Right ventricle myocardium inferior (tissue), 1 donor: ENCODE data around the gene ZSCAN20. TPM values are rescaled to one million over a fixed set of nuclear protein-coding genes. Genes with fewer than 3 reads are reported as not detected.
"Not testable (repeated sequence)": the region's sequence is repeated elsewhere in the genome, so short reads cannot be mapped to it uniquely, and the experiment has no call there.

Source experiments
- ATAC-seq: fragments of 200-7000 bp; cut with Tn5 transposase; one replicate; pipeline ENCODE4 v1.9.1; 2020; ENCODE audit warnings: mild to moderate bottlenecking, moderate library complexity
- DNase-seq: peaks from one replicate; pipeline ENCODE4 v3.0.0; 2021; ENCODE audit errors: missing footprints
- intact Hi-C: fragments of 100-400 bp; cut with DNase I; formaldehyde crosslinking; loops from one replicate; pipeline ENCODE4 v1.11.0; 2022
- total RNA-seq: library from RNA; stranded (reverse); fragmentation: NEBNext Ultra II Directional; extraction: Animal tissue kit (Norgen Biotek cat#: 25700); gene quantifications from one replicate; pipeline ENCODE4 v1.2.1, GENCODE V29; 2021
- donor health status: DM: no; HTN: yes; CAD: no; lungs with severe emphysema.

ZSCAN20 gene
- total RNA-seq, 1 donor from 2014 or later, result 4.7 TPM

GRCh38 chr1:33468967-33469366 is 3.5 kb upstream of the ZSCAN20 start:
- intact Hi-C loops, result no loop called here
- DNase-seq, result no peak
- ATAC-seq, result no peak

- DNase-seq (no peak), ATAC-seq (no peak)
- intact Hi-C loops, result loop anchor here (1.0 to 10.0 kb wide), 5 partner anchors 102 to 375 kb away; no protein-coding TSS in a partner anchor
Measured at GRCh38 chr1:33469691-33470090, 2.8 kb upstream of the ZSCAN20 start.

GRCh38 chr1:33470495-33471012 is 1.9 kb upstream of the ZSCAN20 start:
- peak; percentile 59 for ATAC-seq
- intact Hi-C loops, result loop anchor here (1.0 to 10.0 kb wide), 5 partner anchors 103 to 376 kb away; no protein-coding TSS in a partner anchor
- peak; percentile 87 for DNase-seq

GRCh38 chr1:33471416-33471815 is 1.0 kb upstream of the ZSCAN20 start:
- intact Hi-C loops, result loop anchor here (2.0 to 10.0 kb wide), 4 partner anchors 104 to 377 kb away; no protein-coding TSS in a partner anchor
- ATAC-seq (no peak), DNase-seq (no peak)

DNA sequence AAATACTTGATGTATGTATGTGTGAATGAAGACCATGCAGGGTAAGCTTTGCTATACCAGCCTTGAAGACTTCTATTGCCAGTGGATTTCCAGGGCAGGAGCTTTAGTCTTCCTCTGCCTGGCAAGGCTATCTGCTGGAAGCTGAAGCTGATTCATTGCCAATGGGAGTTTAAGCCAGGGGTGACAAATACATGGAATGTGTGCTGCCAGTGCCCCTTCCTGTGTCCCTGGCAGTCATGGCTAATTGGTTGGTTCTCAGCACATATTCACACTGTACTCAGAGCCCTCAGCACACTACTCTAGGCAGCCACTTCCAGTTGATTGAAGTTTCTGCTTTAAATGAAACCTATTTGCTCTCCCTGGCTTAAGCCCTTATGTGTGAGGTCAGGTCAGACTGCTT is 1.5 kb downstream of the ZSCAN20 start:
- DNase-seq (no peak), ATAC-seq (peak; percentile 37)
- intact Hi-C loops, result loop anchor here (1.0 to 10.0 kb wide), 5 partner anchors 101 to 347 kb away; no protein-coding TSS in a partner anchor

DNA sequence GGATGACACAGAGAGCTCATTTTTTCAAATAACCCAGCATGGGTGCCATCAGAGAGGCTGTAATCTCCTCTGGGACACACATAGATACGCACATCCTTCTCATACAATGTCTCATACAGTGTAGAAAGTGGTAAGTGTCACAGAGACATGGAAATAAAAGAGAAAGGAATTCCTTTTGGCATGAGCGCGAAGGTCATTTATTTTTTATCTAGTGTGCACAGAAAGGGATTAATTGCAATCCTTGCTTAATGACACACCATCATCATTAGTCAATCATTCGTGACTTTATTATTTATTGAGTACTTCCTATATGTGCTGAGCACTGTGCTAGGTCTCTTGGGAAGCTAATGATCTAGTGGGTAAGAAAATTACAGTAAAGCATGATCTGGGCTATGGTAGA is 5.0 kb downstream of the ZSCAN20 start:
- ATAC-seq (no peak), DNase-seq (no peak)
- intact Hi-C loops, result loop anchor here (10.0 kb wide), 1 partner anchor 253 kb away; no protein-coding TSS in a partner anchor

DNA sequence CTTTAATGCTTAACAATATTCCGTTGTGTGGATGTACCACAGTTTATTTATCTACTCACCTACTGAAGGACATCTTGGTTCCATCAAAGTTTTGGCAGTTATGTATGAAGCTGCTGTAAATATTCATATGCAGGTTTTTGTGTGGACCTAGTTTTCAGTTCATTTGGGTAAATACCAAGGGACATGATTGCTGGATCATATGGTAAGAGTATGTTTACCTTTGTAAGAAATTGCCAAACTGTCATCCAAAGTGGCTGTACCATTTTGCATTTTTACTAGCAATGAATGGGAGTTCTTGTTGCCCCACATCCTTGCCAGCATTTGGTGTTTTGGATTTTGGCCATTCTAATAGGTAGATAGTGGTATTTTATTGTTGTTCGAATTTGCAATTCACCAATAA is 10.0 kb downstream of the ZSCAN20 start:
- ATAC-seq, result no peak
- DNase-seq, result no peak
- intact Hi-C loops, result no loop called here

- DNase-seq (no peak), ATAC-seq (no peak)
- intact Hi-C loops, result no loop called here
Measured at GRCh38 chr1:33488624-33489023, 16.2 kb downstream of the ZSCAN20 start.

DNA sequence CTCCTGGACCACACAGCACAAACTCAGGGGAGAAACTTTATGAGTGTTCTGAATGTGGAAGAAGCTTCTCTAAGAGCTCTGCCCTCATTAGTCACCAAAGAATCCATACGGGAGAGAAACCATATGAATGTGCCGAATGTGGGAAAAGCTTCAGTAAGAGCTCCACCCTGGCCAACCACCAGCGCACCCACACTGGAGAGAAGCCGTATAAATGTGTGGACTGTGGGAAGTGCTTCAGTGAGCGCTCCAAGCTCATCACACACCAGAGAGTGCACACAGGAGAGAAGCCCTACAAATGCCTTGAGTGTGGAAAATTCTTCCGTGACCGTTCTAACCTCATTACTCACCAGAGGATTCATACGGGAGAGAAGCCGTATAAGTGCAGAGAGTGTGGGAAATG is 22.5 kb downstream of the ZSCAN20 start:
- no peak for ATAC-seq
- intact Hi-C loops, result no loop called here
- no peak for DNase-seq

DNA sequence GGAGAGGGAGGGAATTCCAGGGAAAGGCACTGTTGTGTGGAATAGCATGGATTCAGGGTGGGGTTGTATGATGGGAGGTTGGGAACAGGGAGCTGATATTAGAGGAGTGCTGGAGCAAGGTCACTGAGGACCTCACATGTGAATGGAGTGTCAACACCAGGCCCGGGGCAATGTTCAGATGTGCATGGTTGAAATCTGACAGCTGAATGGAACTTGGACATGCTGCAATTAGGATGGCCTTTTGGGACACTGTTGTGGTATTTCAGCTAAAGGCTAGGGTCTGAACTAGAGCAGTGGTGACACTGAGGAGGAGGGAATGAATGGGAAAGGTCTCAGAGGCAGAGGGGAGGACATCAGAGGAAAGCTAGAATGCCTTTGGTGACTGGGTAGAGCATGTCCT is 25.0 kb downstream of the ZSCAN20 start:
- no peak for DNase-seq
- ATAC-seq, result no peak
- intact Hi-C loops, result no loop called here

DNA sequence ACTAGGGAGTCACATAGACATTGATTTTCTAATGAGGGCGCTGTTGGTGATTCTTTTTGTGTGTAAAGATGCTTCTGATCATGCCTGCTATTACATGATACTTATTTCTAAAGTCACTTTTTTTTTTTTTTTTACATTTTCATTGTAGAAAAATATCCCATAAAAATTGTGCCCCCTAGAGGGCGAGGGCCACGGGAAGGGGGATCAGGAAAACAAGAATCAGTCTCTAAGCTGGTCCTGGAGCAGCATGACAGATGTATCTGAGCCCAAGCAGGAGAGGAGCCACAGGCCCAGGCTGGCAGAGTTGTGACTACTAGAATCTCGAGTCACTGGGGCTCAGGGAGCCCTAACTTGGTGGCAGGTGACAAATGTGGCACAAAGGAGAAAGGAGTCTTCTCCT is 28.1 kb downstream of the ZSCAN20 start:
- intact Hi-C loops, result no loop called here
- no peak for ATAC-seq
- no peak for DNase-seq

DNA sequence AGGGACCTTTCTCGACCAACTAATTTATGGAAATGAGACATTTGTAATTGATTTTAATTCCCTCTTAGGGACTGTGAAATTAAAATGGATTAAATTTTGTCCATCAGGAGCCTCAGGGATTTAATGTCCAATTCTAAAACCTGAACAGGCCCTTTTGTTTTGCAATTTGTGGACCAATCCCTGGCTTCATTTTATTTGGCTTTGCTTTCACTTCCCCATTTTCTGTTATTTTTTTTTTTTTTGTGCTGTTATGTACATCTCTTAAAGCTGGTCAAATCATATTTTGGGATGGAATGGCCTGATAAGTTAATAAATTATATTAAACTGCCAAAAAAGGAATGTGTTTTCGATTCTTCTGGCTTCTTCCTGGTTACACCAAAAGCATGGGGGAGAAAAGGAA is 28.9 kb downstream of the ZSCAN20 start:
- peak; percentile 18 for ATAC-seq
- intact Hi-C loops, result no loop called here

DNA sequence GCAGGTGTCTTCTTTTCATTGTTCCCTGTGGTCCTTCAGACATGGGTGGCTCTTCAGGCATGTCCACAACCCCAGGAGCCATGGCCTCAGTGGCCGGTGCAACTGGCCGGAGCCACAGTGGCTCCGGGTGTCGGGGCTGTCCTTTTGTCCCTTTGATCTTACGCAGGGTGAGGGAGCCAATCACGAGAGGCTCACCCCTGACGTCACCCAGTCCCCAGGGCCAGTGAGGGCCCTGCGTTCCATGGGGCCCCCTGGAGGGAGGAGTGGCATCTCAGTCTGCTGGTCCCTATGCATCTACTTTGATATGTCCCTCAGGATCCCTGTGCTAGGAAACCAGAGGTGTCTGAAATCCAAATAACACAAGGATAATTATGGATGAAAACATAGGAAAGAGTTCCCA is 29.3 kb downstream of the ZSCAN20 start:
- ATAC-seq (no peak), DNase-seq (no peak)
- intact Hi-C loops, result no loop called here

More for the DNA sequence above, 28.9 kb downstream of the ZSCAN20 start:
- no peak for DNase-seq

DNA sequence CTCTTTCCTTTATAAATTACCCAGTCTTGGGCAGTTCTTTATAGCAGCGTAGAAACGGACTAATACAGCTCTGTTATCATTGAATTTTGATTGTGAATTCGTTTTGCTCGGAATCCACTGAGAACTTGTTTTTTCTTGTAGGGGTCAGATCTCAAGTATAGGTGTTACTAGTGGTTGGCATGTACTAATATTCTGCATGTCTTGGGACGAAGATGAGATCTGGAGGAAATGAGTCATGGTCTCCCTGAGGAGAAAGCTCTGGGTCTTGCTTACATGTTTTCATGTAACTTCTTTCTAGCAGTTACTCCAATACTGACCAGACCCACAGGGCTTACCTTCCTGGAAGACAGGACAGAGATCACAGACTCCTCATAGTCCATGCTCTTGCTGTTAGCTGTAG is 30.3 kb downstream of the ZSCAN20 start:
- intact Hi-C loops, result no loop called here
- DNase-seq (no peak), ATAC-seq (no peak)

DNA sequence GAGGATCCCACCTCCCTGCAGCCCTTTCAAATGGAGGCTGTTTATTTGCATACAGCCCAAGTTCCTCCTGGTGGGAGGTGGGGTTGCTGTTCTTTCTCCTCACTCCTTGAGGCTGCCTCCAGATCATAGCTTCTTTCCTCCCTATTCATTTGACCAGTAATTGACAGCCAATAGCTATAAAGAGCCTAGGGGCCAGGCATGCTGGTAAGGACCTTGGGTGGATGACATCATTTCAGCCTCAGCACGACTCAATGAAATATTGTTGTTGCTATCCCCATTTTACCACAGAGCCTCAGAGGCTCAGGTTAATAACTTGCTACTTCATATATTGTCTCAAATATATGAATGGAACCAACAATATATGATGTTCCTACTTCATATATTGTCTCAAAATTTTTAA is 31.1 kb downstream of the ZSCAN20 start:
- no peak for ATAC-seq
- intact Hi-C loops, result no loop called here
- DNase-seq, result no peak

GRCh38 chr1:33507661-33508060 is 35.2 kb downstream of the ZSCAN20 start:
- intact Hi-C loops, result no loop called here

GRCh38 chr1:33508151-33508550 is 35.7 kb downstream of the ZSCAN20 start:
- intact Hi-C loops, result no loop called here
- DNase-seq, result no peak
- ATAC-seq, result no peak

More at GRCh38 chr1:33507661-33508060, 35.2 kb downstream of the ZSCAN20 start:
- DNase-seq (no peak), ATAC-seq (no peak)

DNA sequence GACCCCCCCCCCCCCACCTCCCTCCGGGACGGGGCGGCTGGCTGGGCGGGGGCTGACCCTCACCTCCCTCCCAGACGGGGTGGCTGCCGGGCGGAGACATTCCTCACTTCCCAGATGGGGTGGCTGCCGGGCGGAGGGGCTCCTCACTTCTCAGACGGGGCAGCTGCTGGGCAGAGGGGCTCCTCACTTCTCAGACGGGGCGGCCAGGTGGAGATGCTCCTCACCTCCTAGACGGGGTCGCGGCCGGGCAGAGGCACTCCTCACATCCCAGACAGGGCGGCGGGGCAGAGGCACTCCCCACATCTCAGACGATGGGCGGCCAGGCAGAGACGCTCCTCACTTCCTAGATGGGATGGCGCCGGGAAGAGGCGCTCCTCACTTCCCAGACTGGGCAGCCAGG is 36.8 kb downstream of the ZSCAN20 start:
- intact Hi-C loops, ATAC-seq, DNase-seq: not testable (repeated sequence)

GRCh38 chr1:33512226-33513011 is 40.0 kb downstream of the ZSCAN20 start:
- intact Hi-C loops, result no loop called here
- ATAC-seq (no peak), DNase-seq (no peak)

- intact Hi-C loops, result loop anchor here (2.0 kb wide), 1 partner anchor 60 kb away; no protein-coding TSS in a partner anchor
- no peak for ATAC-seq
- no peak for DNase-seq
Measured at GRCh38 chr1:33515112-33515511, 42.7 kb downstream of the ZSCAN20 start.
